HEK293 (cell line): ENCODE measurements around the gene NUDCD2.

ENCODE experiments used
- BCL11A ChIP-seq: fragments of 450-650 bp; formaldehyde crosslinking; IDR thresholded peaks from 2 replicates; pipeline ENCODE4 v1.5.1; 2016; ENCODE audit warnings: low read depth, missing biosample characterization, missing genetic modification characterization
- GLI2 ChIP-seq: fragments of 450-650 bp; formaldehyde crosslinking; IDR thresholded peaks from 2 replicates; pipeline ENCODE4; 2017; ENCODE audit warnings: missing biosample characterization, missing genetic modification characterization, low read depth, borderline replicate concordance
- PRDM6 ChIP-seq: fragments of 450-650 bp; formaldehyde crosslinking; IDR thresholded peaks from 2 replicates; pipeline ENCODE4 v1.5.1; 2017; ENCODE audit warnings: missing biosample characterization, missing genetic modification characterization
- SP7 ChIP-seq: fragments of 450-650 bp; formaldehyde crosslinking; IDR thresholded peaks from 2 replicates; pipeline ENCODE4 v1.5.1; 2016; ENCODE audit warnings: missing biosample characterization, missing genetic modification characterization
- ZBTB17 ChIP-seq: fragments of 450-650 bp; formaldehyde crosslinking; IDR thresholded peaks from 2 replicates; pipeline ENCODE4 v1.5.1; 2016; ENCODE audit warnings: missing biosample characterization, missing genetic modification characterization
- ZFP3 ChIP-seq: fragments of 450-650 bp; formaldehyde crosslinking; IDR thresholded peaks from 2 replicates; pipeline ENCODE4 v1.5.1; 2016; ENCODE audit warnings: low read depth, missing biosample characterization, missing genetic modification characterization
- ZNF132 ChIP-seq: fragments of 450-650 bp; formaldehyde crosslinking; IDR thresholded peaks from 2 replicates; pipeline ENCODE4 v1.5.1; 2017; ENCODE audit warnings: missing biosample characterization, missing genetic modification characterization, borderline replicate concordance
- ZNF19 ChIP-seq: fragments of 450-650 bp; formaldehyde crosslinking; IDR thresholded peaks from 2 replicates; pipeline ENCODE4; 2016; ENCODE audit warnings: missing biosample characterization, missing genetic modification characterization, low read depth
- ZNF24 ChIP-seq: fragments of 450-650 bp; formaldehyde crosslinking; IDR thresholded peaks from 2 replicates; pipeline ENCODE4 v1.5.1; 2016; ENCODE audit warnings: missing biosample characterization, missing genetic modification characterization
- ZNF394 ChIP-seq: fragments of 450-650 bp; formaldehyde crosslinking; IDR thresholded peaks from 2 replicates; pipeline ENCODE4 v1.5.1; 2016; ENCODE audit warnings: missing biosample characterization, missing genetic modification characterization, mild to moderate bottlenecking, moderate library complexity, borderline replicate concordance
- ZNF558 ChIP-seq: fragments of 450-650 bp; formaldehyde crosslinking; IDR thresholded peaks from 2 replicates; pipeline ENCODE4 v1.5.1; 2016; ENCODE audit warnings: missing biosample characterization, missing genetic modification characterization
- ZNF561 ChIP-seq: fragments of 450-650 bp; IDR thresholded peaks from 2 replicates; pipeline ENCODE4 v1.5.1; 2018; ENCODE audit warnings: missing biosample characterization, missing genetic modification characterization, borderline replicate concordance
- ZNF571 ChIP-seq: fragments of 450-650 bp; formaldehyde crosslinking; IDR thresholded peaks from 2 replicates; pipeline ENCODE4 v1.5.0; 2017; ENCODE audit warnings: missing biosample characterization, missing genetic modification characterization
- ZNF600 ChIP-seq: fragments of 450-650 bp; formaldehyde crosslinking; IDR thresholded peaks from 2 replicates; pipeline ENCODE4 v1.5.1; 2016; ENCODE audit warnings: missing biosample characterization, missing genetic modification characterization
- ZNF624 ChIP-seq: fragments of 450-650 bp; formaldehyde crosslinking; IDR thresholded peaks from 2 replicates; pipeline ENCODE4 v1.5.1; 2017; ENCODE audit warnings: missing biosample characterization, missing genetic modification characterization
- ZNF707 ChIP-seq: fragments of 450-650 bp; formaldehyde crosslinking; IDR thresholded peaks from 2 replicates; pipeline ENCODE4 v1.5.1; 2016; ENCODE audit warnings: missing biosample characterization, missing genetic modification characterization
- ZNF830 ChIP-seq: fragments of 450-650 bp; IDR thresholded peaks from 2 replicates; pipeline ENCODE4 v1.5.0; 2018; ENCODE audit warnings: missing biosample characterization, missing genetic modification characterization, low read depth, mild to moderate bottlenecking, moderate library complexity
- ZNF837 ChIP-seq: fragments of 450-650 bp; formaldehyde crosslinking; IDR thresholded peaks from 2 replicates; pipeline ENCODE4 v1.5.1; 2016; ENCODE audit warnings: missing biosample characterization, missing genetic modification characterization
- ZNF843 ChIP-seq: fragments of 450-650 bp; formaldehyde crosslinking; IDR thresholded peaks from 2 replicates; pipeline ENCODE4 v1.5.1; 2016; ENCODE audit warnings: missing biosample characterization, missing genetic modification characterization
- ZSCAN5A ChIP-seq: fragments of 450-650 bp; formaldehyde crosslinking; IDR thresholded peaks from 2 replicates; pipeline ENCODE4 v1.5.1; 2016; ENCODE audit warnings: missing biosample characterization, missing genetic modification characterization
- TF ChIP-seq, protein P1 (sequence below): fragments of 450-650 bp; formaldehyde crosslinking; IDR thresholded peaks from 2 replicates; pipeline ENCODE4 v1.5.1; 2016; ENCODE audit warnings: missing biosample characterization, missing genetic modification characterization
- TF ChIP-seq, protein P2 (sequence below): fragments of 450-650 bp; formaldehyde crosslinking; IDR thresholded peaks from 2 replicates; pipeline ENCODE4 v1.5.1; 2016; ENCODE audit warnings: missing biosample characterization, missing genetic modification characterization
- TF ChIP-seq, protein P3 (sequence below): fragments of 450-650 bp; formaldehyde crosslinking; IDR thresholded peaks from 2 replicates; pipeline ENCODE4 v1.5.1; 2016; ENCODE audit warnings: missing biosample characterization, missing genetic modification characterization, low read depth
- TF ChIP-seq, protein P4 (sequence below): fragments of 450-650 bp; formaldehyde crosslinking; IDR thresholded peaks from 2 replicates; pipeline ENCODE4 v1.5.1; 2016; ENCODE audit warnings: missing biosample characterization, missing genetic modification characterization
- TF ChIP-seq, protein P5 (sequence below): fragments of 450-650 bp; formaldehyde crosslinking; IDR thresholded peaks from 2 replicates; pipeline ENCODE4 v1.5.1; 2016; ENCODE audit warnings: missing biosample characterization, missing genetic modification characterization

Gene NUDCD2

GRCh38 chr5:163505368-163506094 lies 45.6 kb upstream of the NUDCD2 start, which contains the start of gene MAT2B (continued):
- TF ChIP-seq, protein P1, sequence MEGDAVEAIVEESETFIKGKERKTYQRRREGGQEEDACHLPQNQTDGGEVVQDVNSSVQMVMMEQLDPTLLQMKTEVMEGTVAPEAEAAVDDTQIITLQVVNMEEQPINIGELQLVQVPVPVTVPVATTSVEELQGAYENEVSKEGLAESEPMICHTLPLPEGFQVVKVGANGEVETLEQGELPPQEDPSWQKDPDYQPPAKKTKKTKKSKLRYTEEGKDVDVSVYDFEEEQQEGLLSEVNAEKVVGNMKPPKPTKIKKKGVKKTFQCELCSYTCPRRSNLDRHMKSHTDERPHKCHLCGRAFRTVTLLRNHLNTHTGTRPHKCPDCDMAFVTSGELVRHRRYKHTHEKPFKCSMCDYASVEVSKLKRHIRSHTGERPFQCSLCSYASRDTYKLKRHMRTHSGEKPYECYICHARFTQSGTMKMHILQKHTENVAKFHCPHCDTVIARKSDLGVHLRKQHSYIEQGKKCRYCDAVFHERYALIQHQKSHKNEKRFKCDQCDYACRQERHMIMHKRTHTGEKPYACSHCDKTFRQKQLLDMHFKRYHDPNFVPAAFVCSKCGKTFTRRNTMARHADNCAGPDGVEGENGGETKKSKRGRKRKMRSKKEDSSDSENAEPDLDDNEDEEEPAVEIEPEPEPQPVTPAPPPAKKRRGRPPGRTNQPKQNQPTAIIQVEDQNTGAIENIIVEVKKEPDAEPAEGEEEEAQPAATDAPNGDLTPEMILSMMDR (tag by site-specific recombination), result peak; percentile 93
- TF ChIP-seq ZFP3 (no peak), ZNF132 (tag by site-specific recombination) (no peak), ZNF19 (no peak), ZSCAN5A (tag by site-specific recombination) (0 out of 2 replicates have a peak, but pooled peaks have one; percentile 25), ZNF843 (tag by site-specific recombination) (peak; percentile 58; the same call in 1 of the 2 replicates), ZNF837 (tag by site-specific recombination) (no peak), ZBTB17 (tag by site-specific recombination) (peak; percentile 74), ZNF830 (tag by site-specific recombination) (no peak), ZNF624 (tag by site-specific recombination) (no peak), ZNF24 (tag by site-specific recombination) (peak; percentile 81), BCL11A (tag by site-specific recombination) (peak; percentile 64; the same call in 1 of the 2 replicates), PRDM6 (tag by site-specific recombination) (peak; percentile 94), GLI2 (tag by site-specific recombination) (no peak), ZNF561 (tag by site-specific recombination) (peak; percentile 69), ZNF558 (tag by site-specific recombination) (no peak), ZNF707 (tag by site-specific recombination) (no peak), SP7 (peak; percentile 64), ZNF571 (tag by site-specific recombination) (no peak), ZNF394 (tag by site-specific recombination) (peak; percentile 37; the same call in 1 of the 2 replicates), ZNF600 (tag by site-specific recombination) (peak; percentile 88)
- TF ChIP-seq, protein P2, sequence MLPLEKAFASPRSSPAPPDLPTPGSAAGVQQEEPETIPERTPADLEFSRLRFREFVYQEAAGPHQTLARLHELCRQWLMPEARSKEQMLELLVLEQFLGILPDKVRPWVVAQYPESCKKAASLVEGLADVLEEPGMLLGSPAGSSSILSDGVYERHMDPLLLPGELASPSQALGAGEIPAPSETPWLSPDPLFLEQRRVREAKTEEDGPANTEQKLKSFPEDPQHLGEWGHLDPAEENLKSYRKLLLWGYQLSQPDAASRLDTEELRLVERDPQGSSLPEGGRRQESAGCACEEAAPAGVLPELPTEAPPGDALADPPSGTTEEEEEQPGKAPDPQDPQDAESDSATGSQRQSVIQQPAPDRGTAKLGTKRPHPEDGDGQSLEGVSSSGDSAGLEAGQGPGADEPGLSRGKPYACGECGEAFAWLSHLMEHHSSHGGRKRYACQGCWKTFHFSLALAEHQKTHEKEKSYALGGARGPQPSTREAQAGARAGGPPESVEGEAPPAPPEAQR (tag by site-specific recombination), result no peak
- TF ChIP-seq, protein P3, sequence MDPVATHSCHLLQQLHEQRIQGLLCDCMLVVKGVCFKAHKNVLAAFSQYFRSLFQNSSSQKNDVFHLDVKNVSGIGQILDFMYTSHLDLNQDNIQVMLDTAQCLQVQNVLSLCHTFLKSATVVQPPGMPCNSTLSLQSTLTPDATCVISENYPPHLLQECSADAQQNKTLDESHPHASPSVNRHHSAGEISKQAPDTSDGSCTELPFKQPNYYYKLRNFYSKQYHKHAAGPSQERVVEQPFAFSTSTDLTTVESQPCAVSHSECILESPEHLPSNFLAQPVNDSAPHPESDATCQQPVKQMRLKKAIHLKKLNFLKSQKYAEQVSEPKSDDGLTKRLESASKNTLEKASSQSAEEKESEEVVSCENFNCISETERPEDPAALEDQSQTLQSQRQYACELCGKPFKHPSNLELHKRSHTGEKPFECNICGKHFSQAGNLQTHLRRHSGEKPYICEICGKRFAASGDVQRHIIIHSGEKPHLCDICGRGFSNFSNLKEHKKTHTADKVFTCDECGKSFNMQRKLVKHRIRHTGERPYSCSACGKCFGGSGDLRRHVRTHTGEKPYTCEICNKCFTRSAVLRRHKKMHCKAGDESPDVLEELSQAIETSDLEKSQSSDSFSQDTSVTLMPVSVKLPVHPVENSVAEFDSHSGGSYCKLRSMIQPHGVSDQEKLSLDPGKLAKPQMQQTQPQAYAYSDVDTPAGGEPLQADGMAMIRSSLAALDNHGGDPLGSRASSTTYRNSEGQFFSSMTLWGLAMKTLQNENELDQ (tag by site-specific recombination), result no peak
- TF ChIP-seq, protein P4, sequence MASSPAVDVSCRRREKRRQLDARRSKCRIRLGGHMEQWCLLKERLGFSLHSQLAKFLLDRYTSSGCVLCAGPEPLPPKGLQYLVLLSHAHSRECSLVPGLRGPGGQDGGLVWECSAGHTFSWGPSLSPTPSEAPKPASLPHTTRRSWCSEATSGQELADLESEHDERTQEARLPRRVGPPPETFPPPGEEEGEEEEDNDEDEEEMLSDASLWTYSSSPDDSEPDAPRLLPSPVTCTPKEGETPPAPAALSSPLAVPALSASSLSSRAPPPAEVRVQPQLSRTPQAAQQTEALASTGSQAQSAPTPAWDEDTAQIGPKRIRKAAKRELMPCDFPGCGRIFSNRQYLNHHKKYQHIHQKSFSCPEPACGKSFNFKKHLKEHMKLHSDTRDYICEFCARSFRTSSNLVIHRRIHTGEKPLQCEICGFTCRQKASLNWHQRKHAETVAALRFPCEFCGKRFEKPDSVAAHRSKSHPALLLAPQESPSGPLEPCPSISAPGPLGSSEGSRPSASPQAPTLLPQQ, result peak; percentile 83; the same call in 1 of the 2 replicates
- TF ChIP-seq, protein P5, sequence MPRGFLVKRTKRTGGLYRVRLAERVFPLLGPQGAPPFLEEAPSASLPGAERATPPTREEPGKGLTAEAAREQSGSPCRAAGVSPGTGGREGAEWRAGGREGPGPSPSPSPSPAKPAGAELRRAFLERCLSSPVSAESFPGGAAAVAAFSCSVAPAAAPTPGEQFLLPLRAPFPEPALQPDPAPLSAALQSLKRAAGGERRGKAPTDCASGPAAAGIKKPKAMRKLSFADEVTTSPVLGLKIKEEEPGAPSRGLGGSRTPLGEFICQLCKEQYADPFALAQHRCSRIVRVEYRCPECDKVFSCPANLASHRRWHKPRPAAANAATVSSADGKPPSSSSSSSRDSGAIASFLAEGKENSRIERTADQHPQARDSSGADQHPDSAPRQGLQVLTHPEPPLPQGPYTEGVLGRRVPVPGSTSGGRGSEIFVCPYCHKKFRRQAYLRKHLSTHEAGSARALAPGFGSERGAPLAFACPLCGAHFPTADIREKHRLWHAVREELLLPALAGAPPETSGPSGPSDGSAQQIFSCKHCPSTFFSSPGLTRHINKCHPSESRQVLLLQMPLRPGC (tag by site-specific recombination), result no peak; the same call in 1 of the 2 replicates
